OCI-LY7 (cell line): Measurements from ENCODE around the gene ADD3.

Experiments used
- CTCF ChIP-seq: fragments of 200-600 bp; sonication (generic); conservative IDR thresholded peaks from 2 replicates; pipeline ENCODE4 v1.5.1; 2014; ENCODE audit warnings: mild to moderate bottlenecking, antibody characterized with exemption, low read length, moderate library complexity, mixed read lengths
- EZH2phosphoT487 ChIP-seq: fragments of 200-600 bp; sonication (generic); IDR thresholded peaks from 2 replicates; pipeline ENCODE4 v1.6.1; 2018; ENCODE audit warnings: low read depth, borderline replicate concordance, mild to moderate bottlenecking, mixed run types, antibody characterized with exemption, low read length, moderate library complexity, mixed read lengths

DNA sequence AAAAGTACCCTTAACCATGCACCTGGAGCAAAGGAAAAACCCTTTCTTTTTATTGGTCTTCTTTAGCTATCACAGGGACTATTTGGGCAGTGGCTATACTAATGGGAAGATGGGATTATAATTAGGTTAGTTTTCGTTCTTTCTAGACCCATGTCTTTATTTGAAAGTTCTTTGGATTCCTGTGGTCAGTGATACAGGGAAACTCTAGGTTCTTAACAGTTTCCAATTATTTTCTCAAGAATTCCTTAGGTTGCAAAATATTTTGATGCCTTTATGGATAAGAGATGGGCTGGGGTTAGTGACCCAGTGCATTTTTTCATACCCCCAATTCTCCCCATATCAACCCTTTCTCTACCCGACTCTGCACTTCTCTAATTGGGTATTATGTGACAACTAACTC lies 49.0 kb downstream of the ADD3 start:
- TF ChIP-seq CTCF (no peak), EZH2phosphoT487 (no peak)
